Measurements from ENCODE around the gene INHBA. TPM values are rescaled to one million over a fixed set of nuclear protein-coding genes. Genes with fewer than 3 reads are reported as not detected.

INHBA gene
- total RNA-seq, 1 donor from 2014 or later = 103 TPM

DNA sequence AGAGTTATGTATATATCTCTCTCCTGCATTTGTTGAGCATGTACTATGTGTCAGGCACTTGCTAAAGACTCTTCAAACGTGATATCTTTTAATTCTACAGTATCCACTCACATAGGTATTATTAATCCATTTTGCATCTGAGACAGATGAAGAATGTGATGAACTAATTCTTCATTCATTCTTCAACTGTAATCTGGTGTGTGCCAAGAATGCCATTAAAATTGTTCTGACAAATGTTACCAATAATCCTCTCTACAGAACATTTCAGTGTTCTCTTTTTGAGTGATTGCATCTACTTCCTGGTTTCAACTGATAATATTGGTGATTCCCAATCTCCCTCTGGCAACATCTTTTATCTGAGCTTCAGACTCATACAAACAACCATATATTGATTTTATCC, 18.0 kb upstream of the INHBA start:
- no peaks in the 10 kb centered on the region for H3K27me3 ChIP-seq (ENCODE audit: insufficient read depth, low read length)
- Mint-ChIP-seq H3K4me1 (ENCODE audit: low read depth, unreplicated experiment) (peaks cover 3% of the 10 kb centered on the region), H3K27me3 (ENCODE audit: low read depth, unreplicated experiment) (peaks cover 2% of the 10 kb centered on the region), H3K9me3 (ENCODE audit: unreplicated experiment) (no peaks in the 10 kb centered on the region), H3K27ac (ENCODE audit: unreplicated experiment) (no peak overlapping the region), H3K4me3 (ENCODE audit: unreplicated experiment) (no peak overlapping the region), H3K36me3 (ENCODE audit: low read depth, unreplicated experiment) (no peaks in the 10 kb centered on the region)
- no peaks in the 10 kb centered on the region for H3K9me3 ChIP-seq (ENCODE audit: insufficient read depth, low read depth, low read length)
- no peaks in the 10 kb centered on the region for H3K79me2 ChIP-seq (ENCODE audit: insufficient read depth, low read length)
- H4K20me1 ChIP-seq (ENCODE audit: insufficient read depth, low read length) = no peaks in the 10 kb centered on the region
- TF ChIP-seq EZH2 (IDR thresholded peaks at IDR 0.05; ENCODE audit: insufficient read depth, low read length) (no peak), CTCF (IDR thresholded peaks at IDR 0.05; ENCODE audit: insufficient read depth, low read depth, low read length) (no peak)
- H3K9ac ChIP-seq (ENCODE audit: low read length) = no peak overlapping the region
- no peak overlapping the region for H3K27ac ChIP-seq (ENCODE audit: low read depth, low read length)
- no peaks in the 10 kb centered on the region for H3K36me3 ChIP-seq (ENCODE audit: insufficient read depth, low read length)
- H2AFZ ChIP-seq (ENCODE audit: low read depth, low read length) = no peak overlapping the region
- H3K4me2 ChIP-seq (ENCODE audit: low read length) = no peak overlapping the region
- FAIRE-seq = peak; percentile 49
- no peak for DNase-seq (ENCODE audit: low read depth)
- no peak overlapping the region for H3K4me3 ChIP-seq (ENCODE audit: insufficient read depth, low read depth, low read length)
- no peaks in the 10 kb centered on the region for H3K4me1 ChIP-seq (ENCODE audit: insufficient read depth, low read length)

DNA sequence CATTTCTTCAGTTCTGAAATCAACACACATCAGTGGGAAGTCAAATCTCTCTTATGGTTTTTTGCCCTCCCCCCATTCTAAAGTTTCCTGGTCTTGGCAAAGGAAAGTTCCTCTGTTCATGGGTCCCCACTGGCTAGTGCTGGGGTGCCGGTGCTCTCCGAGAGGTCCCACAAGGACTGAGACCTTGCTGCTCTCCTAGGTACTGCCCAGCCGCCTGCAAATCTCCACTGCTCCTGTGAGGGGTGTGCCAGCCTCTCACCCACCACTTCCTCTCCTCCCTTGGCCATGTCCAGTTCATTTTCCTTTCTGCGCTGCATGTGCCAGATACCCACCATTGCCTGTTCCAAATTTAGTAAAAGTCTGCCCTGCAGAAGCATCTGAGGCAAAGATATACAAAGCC, 17.2 kb upstream of the INHBA start:
- Mint-ChIP-seq H3K27ac (ENCODE audit: unreplicated experiment) (no peak overlapping the region), H3K4me1 (ENCODE audit: low read depth, unreplicated experiment) (no peaks in the 10 kb centered on the region), H3K36me3 (ENCODE audit: low read depth, unreplicated experiment) (no peaks in the 10 kb centered on the region), H3K27me3 (ENCODE audit: low read depth, unreplicated experiment) (peaks cover 2% of the 10 kb centered on the region), H3K9me3 (ENCODE audit: unreplicated experiment) (no peaks in the 10 kb centered on the region), H3K4me3 (ENCODE audit: unreplicated experiment) (no peak overlapping the region)
- Histone ChIP-seq H3K36me3 (ENCODE audit: insufficient read depth, low read length) (no peaks in the 10 kb centered on the region), H4K20me1 (ENCODE audit: insufficient read depth, low read length) (no peaks in the 10 kb centered on the region), H3K9me3 (ENCODE audit: insufficient read depth, low read depth, low read length) (no peaks in the 10 kb centered on the region), H3K4me3 (ENCODE audit: insufficient read depth, low read depth, low read length) (no peak overlapping the region), H2AFZ (ENCODE audit: low read depth, low read length) (no peak overlapping the region), H3K79me2 (ENCODE audit: insufficient read depth, low read length) (no peaks in the 10 kb centered on the region), H3K9ac (ENCODE audit: low read length) (no peak overlapping the region), H3K4me1 (ENCODE audit: insufficient read depth, low read length) (no peaks in the 10 kb centered on the region), H3K27ac (ENCODE audit: low read depth, low read length) (no peak overlapping the region), H3K4me2 (ENCODE audit: low read length) (no peak overlapping the region), H3K27me3 (ENCODE audit: insufficient read depth, low read length) (no peaks in the 10 kb centered on the region)
- DNase-seq (ENCODE audit: low read depth) (no peak), FAIRE-seq (no peak)
- TF ChIP-seq EZH2 (IDR thresholded peaks at IDR 0.05; ENCODE audit: insufficient read depth, low read length) (no peak), CTCF (IDR thresholded peaks at IDR 0.05; ENCODE audit: insufficient read depth, low read depth, low read length) (no peak)

DNA sequence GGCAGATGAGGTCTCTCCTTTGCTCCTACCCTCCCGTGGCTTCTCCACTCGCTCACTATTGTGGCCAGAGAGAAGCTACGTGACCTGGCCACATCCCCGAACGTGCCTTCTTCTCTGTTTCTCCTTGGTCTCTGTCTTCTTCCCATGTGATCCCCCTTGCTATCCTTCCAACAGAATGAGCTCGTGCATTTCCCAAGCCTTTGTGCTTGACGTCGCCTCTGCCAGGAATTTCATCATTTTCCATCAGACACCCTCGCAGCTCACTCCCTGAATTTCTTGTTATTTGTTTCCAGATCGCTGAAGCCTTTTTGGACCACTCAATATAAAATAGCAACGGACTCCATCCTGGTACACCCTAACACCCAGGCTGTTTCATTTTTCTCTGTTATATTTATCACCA, 13.8 kb upstream of the INHBA start:
- Histone ChIP-seq H3K36me3 (ENCODE audit: insufficient read depth, low read length) (no peaks in the 10 kb centered on the region), H3K4me3 (ENCODE audit: insufficient read depth, low read depth, low read length) (no peak overlapping the region), H3K27me3 (ENCODE audit: insufficient read depth, low read length) (no peaks in the 10 kb centered on the region), H3K4me1 (ENCODE audit: insufficient read depth, low read length) (no peaks in the 10 kb centered on the region), H2AFZ (ENCODE audit: low read depth, low read length) (no peak overlapping the region), H3K79me2 (ENCODE audit: insufficient read depth, low read length) (no peaks in the 10 kb centered on the region), H3K9ac (ENCODE audit: low read length) (no peak overlapping the region), H3K9me3 (ENCODE audit: insufficient read depth, low read depth, low read length) (no peaks in the 10 kb centered on the region), H3K4me2 (ENCODE audit: low read length) (no peak overlapping the region), H4K20me1 (ENCODE audit: insufficient read depth, low read length) (no peaks in the 10 kb centered on the region), H3K27ac (ENCODE audit: low read depth, low read length) (no peak overlapping the region)
- DNase-seq (ENCODE audit: low read depth) = no peak
- no peak for FAIRE-seq
- Mint-ChIP-seq H3K27me3 (ENCODE audit: low read depth, unreplicated experiment) (no peaks in the 10 kb centered on the region), H3K4me3 (ENCODE audit: unreplicated experiment) (no peak overlapping the region), H3K27ac (ENCODE audit: unreplicated experiment) (no peak overlapping the region), H3K4me1 (ENCODE audit: low read depth, unreplicated experiment) (no peaks in the 10 kb centered on the region), H3K36me3 (ENCODE audit: low read depth, unreplicated experiment) (no peaks in the 10 kb centered on the region), H3K9me3 (ENCODE audit: unreplicated experiment) (no peaks in the 10 kb centered on the region)
- TF ChIP-seq CTCF (IDR thresholded peaks at IDR 0.05; ENCODE audit: insufficient read depth, low read depth, low read length) (no peak), EZH2 (IDR thresholded peaks at IDR 0.05; ENCODE audit: insufficient read depth, low read length) (no peak)
